IMR-90 (cell line): ENCODE data around the gene HOXA13. TPM values are rescaled to one million over a fixed set of nuclear protein-coding genes. Genes with fewer than 3 reads are reported as not detected.

Experiments used
- ATAC-seq: fragments of 200-7000 bp; cut with Tn5 transposase; 2 replicates; pipeline ENCODE4 v1.9.1; 2020; ENCODE audit warnings: low read depth, mild to moderate bottlenecking, moderate library complexity
- BruUV-seq: library from RNA; stranded (reverse); fragments of 400-500 nt; replicated peaks from 2 replicates; lab custom pipeline; 2021; lab: Mats Ljungman, UMichigan
- CTCF ChIA-PET: fragments of 300-600 bp; formaldehyde crosslinking; extraction: SDS; loops from one replicate; lab custom pipeline; 2021; ENCODE audit warnings: antibody characterized with exemption; lab: Yijun Ruan, JAX
- POLR2A ChIA-PET: fragments of 300-600 bp; sonication (Branson Sonifier 250); formaldehyde crosslinking; loops from one replicate; lab custom pipeline; 2022; ENCODE audit warnings: antibody characterized with exemption; ENCODE audit not compliant: unreplicated experiment; lab: Charles Lee
- DNase-seq: peaks from one replicate; pipeline ENCODE4 v3.0.0; 2013
- H2AFZ ChIP-seq: replicated peaks from 2 replicates; pipeline ENCODE3; 2013; ENCODE audit warnings: low read length, mild to moderate bottlenecking; ENCODE audit not compliant: poor library complexity
- H2AK5ac ChIP-seq: 2 replicates; pipeline ENCODE4 v1.6.1; 2013; ENCODE audit warnings: low read depth, low read length, inconsistent platforms
- H2AK9ac ChIP-seq: replicated peaks from 2 replicates; pipeline ENCODE3; 2013; ENCODE audit warnings: mild to moderate bottlenecking, low read depth, low read length, moderate library complexity; ENCODE audit not compliant: poor library complexity
- H2BK120ac ChIP-seq: 2 replicates; pipeline ENCODE4 v1.6.1; 2013; ENCODE audit warnings: low read depth, low read length, inconsistent platforms
- H2BK15ac ChIP-seq: 3 replicates; pipeline ENCODE4 v1.6.1; 2013; ENCODE audit warnings: low read depth, low read length, inconsistent platforms
- H2BK20ac ChIP-seq: 2 replicates; pipeline ENCODE4 v1.6.1; 2013; ENCODE audit warnings: low read depth, mild to moderate bottlenecking, inconsistent platforms, low read length, moderate library complexity
- H2BK5ac ChIP-seq: 2 replicates; pipeline ENCODE4 v1.6.1; 2013; ENCODE audit warnings: mild to moderate bottlenecking, low read depth, low read length, inconsistent platforms; ENCODE audit not compliant: poor library complexity, severe bottlenecking
- H3K14ac ChIP-seq: replicated peaks from 2 replicates; pipeline ENCODE4 v1.6.1; 2013; ENCODE audit warnings: low read depth, low read length, inconsistent platforms
- H3K18ac ChIP-seq: 2 replicates; pipeline ENCODE4 v1.6.1; 2013; ENCODE audit warnings: low read depth, low read length, control low read depth
- H3K23ac ChIP-seq: 2 replicates; pipeline ENCODE4 v1.6.1; 2013; ENCODE audit warnings: low read depth, low read length, inconsistent platforms
- H3K27ac ChIP-seq: 2 replicates; pipeline ENCODE4 v1.5.1; 2013; ENCODE audit warnings: mild to moderate bottlenecking, control low read depth, low read length; ENCODE audit not compliant: insufficient read depth
- H3K27me3 ChIP-seq: 2 replicates; pipeline ENCODE4 v1.6.1; 2013; ENCODE audit warnings: low read length; ENCODE audit not compliant: control insufficient read depth, insufficient read depth
- H3K36me3 ChIP-seq: 2 replicates; pipeline ENCODE4 v1.6.1; 2013; ENCODE audit warnings: low read length, mixed read lengths; ENCODE audit not compliant: control insufficient read depth, insufficient read depth
- H3K4ac ChIP-seq: 2 replicates; pipeline ENCODE4 v1.6.1; 2013; ENCODE audit warnings: low read depth, low read length, inconsistent platforms
- H3K4me1 ChIP-seq: 2 replicates; pipeline ENCODE4 v1.6.1; 2013; ENCODE audit warnings: low read length, mixed read lengths; ENCODE audit not compliant: control insufficient read depth, insufficient read depth
- H3K4me2 ChIP-seq: 2 replicates; pipeline ENCODE4 v1.6.1; 2013; ENCODE audit warnings: low read depth, mild to moderate bottlenecking, control low read depth, low read length, moderate library complexity
- H3K4me3 ChIP-seq: 2 replicates; pipeline ENCODE4 v1.5.1; 2013; ENCODE audit warnings: low read depth, mild to moderate bottlenecking, control low read depth, low read length, moderate library complexity; ENCODE audit not compliant: insufficient read depth
- H3K56ac ChIP-seq: 2 replicates; pipeline ENCODE4 v1.6.1; 2013; ENCODE audit warnings: low read length, inconsistent platforms; ENCODE audit not compliant: insufficient read depth; ENCODE audit errors: extremely low read depth
- H3K79me1 ChIP-seq, 2 experiments: 2 replicates each; pipeline ENCODE4 v1.6.1; 2013; ENCODE audit warnings: low read length in 2 of 2, inconsistent platforms in 1 of 2, low read depth in 1 of 2
- H3K9ac ChIP-seq: 2 replicates; pipeline ENCODE4 v1.6.1; 2013; ENCODE audit warnings: low read depth, low read length, control low read depth
- H3K9me1 ChIP-seq: 2 replicates; pipeline ENCODE4 v1.6.1; 2013; ENCODE audit warnings: low read length, inconsistent platforms; ENCODE audit not compliant: insufficient read depth
- H3K9me3 ChIP-seq: 2 replicates; pipeline ENCODE4 v1.6.1; 2013; ENCODE audit warnings: low read length; ENCODE audit not compliant: control insufficient read depth, insufficient read depth
- H4K20me1 ChIP-seq: 2 replicates; pipeline ENCODE4 v1.6.1; 2013; ENCODE audit warnings: low read length, inconsistent platforms; ENCODE audit not compliant: insufficient read depth
- H4K5ac ChIP-seq: 2 replicates; pipeline ENCODE4 v1.6.1; 2013; ENCODE audit warnings: mild to moderate bottlenecking, low read depth, low read length, control low read depth
- H4K8ac ChIP-seq, 2 experiments: 2 replicates each; pipeline ENCODE4 v1.6.1; 2013; ENCODE audit warnings: low read depth in 2 of 2, low read length in 2 of 2, control low read depth in 1 of 2, inconsistent platforms in 1 of 2
- H4K91ac ChIP-seq: 2 replicates; pipeline ENCODE4 v1.6.1; 2013; ENCODE audit warnings: low read depth, low read length, inconsistent platforms; ENCODE audit not compliant: insufficient read depth
- BHLHE40 ChIP-seq: fragments of 150-350 bp; IDR thresholded peaks from 2 replicates; pipeline ENCODE4 v1.6.1; 2016; ENCODE audit warnings: mild to moderate bottlenecking, low read depth, low read length
- CEBPB ChIP-seq: IDR thresholded peaks from 2 replicates; pipeline ENCODE4 v1.6.1; 2012; ENCODE audit warnings: low read depth, low read length, improper control_type of control experiment
- CHD1 ChIP-seq: IDR thresholded peaks from 2 replicates; pipeline ENCODE4 v1.6.1; 2012; ENCODE audit warnings: low read depth, low read length, improper control_type of control experiment
- FOS ChIP-seq: fragments of 150-350 bp; IDR thresholded peaks from 2 replicates; pipeline ENCODE4 v1.6.1; 2016; ENCODE audit warnings: low read depth, low read length
- MAFK ChIP-seq: IDR thresholded peaks from 2 replicates; pipeline ENCODE4 v1.6.1; 2012; ENCODE audit warnings: low read depth, low read length, improper control_type of control experiment
- MAZ ChIP-seq: IDR thresholded peaks from 2 replicates; pipeline ENCODE4 v1.6.1; 2012; ENCODE audit warnings: low read depth, mild to moderate bottlenecking, low read length, improper control_type of control experiment, moderate library complexity, borderline replicate concordance
- MXI1 ChIP-seq: IDR thresholded peaks from 2 replicates; pipeline ENCODE4 v1.6.1; 2012; ENCODE audit warnings: low read depth, mild to moderate bottlenecking, low read length, moderate library complexity, borderline replicate concordance
- POLR2A ChIP-seq: IDR thresholded peaks from 2 replicates; pipeline ENCODE4 v1.6.1; 2012; ENCODE audit warnings: mild to moderate bottlenecking, low read depth, low read length
- RAD21 ChIP-seq: IDR thresholded peaks from 2 replicates; pipeline ENCODE4 v1.6.1; 2012; ENCODE audit warnings: low read length, improper control_type of control experiment
- RCOR1 ChIP-seq: IDR thresholded peaks from 2 replicates; pipeline ENCODE4 v1.6.1; 2012; ENCODE audit warnings: mild to moderate bottlenecking, low read length, improper control_type of control experiment; ENCODE audit not compliant: insufficient replicate concordance
- RFX5 ChIP-seq: IDR thresholded peaks from 2 replicates; pipeline ENCODE4 v1.8.0; 2012; ENCODE audit warnings: low read depth, mild to moderate bottlenecking, low read length, moderate library complexity
- SMC3 ChIP-seq: fragments of 150-350 bp; IDR thresholded peaks from 2 replicates; pipeline ENCODE4 v1.6.1; 2016; ENCODE audit warnings: low read depth, mild to moderate bottlenecking, antibody characterized with exemption, low read length, moderate library complexity
- WGBS, 2 experiments: methylation state at CpG; one replicate each; pipeline versions ENCODE4 v1.1.5 to v1.1.7; 2013; ENCODE audit warnings: missing lambda C conversion rate in 2 of 2; ENCODE audit not compliant: insufficient read length in 1 of 2; ENCODE audit errors: extremely low coverage in 2 of 2; 5-methylcytosine and 5-hydroxymethylcytosine counted together
- dilution Hi-C: fragments of 300-500 bp; cut with HindIII; formaldehyde crosslinking; loops from one replicate; pipeline ENCODE4 v1.14.3; 2018; ENCODE audit warnings: low sequenced_read_pairs; ENCODE audit not compliant: unreplicated experiment
- in situ Hi-C: fragments of 300-500 bp; cut with MboI; formaldehyde crosslinking; loops from 3 replicates; pipeline ENCODE4 v1.14.3; 2019; ENCODE audit warnings: low sequenced_read_pairs, inconsistent platforms, mixed read lengths
- intact Hi-C: fragments of 100-400 bp; cut with micrococcal nuclease; formaldehyde crosslinking; loops from 2 replicates; pipeline ENCODE4 v1.10.0; 2022
- polyA plus RNA-seq, 3 experiments: library from polyadenylated mRNA; depleted of rRNA; stranded (reverse); fragments of >200 nt; gene quantifications; 2 replicates each; pipeline ENCODE4 v1.2.3, GENCODE V29; 2012; ENCODE audit warnings: low replicate concordance in 1 of 3
- total RNA-seq: library from RNA; depleted of rRNA; stranded (reverse); fragments of >200 nt; gene quantifications from 2 replicates; pipeline ENCODE4 v1.2.3, GENCODE V29; 2012
- TF ChIP-seq, protein P1 (sequence below): conservative IDR thresholded peaks from 2 replicates; pipeline ENCODE4 v1.5.1; 2012; ENCODE audit warnings: mild to moderate bottlenecking, low read depth, low read length, improper control_type of control experiment
- TF ChIP-seq, protein P2 (sequence below): fragments of 150-350 bp; IDR thresholded peaks from 2 replicates; pipeline ENCODE4 v1.6.1; 2017; ENCODE audit warnings: mild to moderate bottlenecking, antibody characterized with exemption, low read length, low read depth

HOXA13 gene
- total and polyA plus RNA-seq, 2 of the 4 experiments (the other 2 are of a cell fraction), result not detected

DNA sequence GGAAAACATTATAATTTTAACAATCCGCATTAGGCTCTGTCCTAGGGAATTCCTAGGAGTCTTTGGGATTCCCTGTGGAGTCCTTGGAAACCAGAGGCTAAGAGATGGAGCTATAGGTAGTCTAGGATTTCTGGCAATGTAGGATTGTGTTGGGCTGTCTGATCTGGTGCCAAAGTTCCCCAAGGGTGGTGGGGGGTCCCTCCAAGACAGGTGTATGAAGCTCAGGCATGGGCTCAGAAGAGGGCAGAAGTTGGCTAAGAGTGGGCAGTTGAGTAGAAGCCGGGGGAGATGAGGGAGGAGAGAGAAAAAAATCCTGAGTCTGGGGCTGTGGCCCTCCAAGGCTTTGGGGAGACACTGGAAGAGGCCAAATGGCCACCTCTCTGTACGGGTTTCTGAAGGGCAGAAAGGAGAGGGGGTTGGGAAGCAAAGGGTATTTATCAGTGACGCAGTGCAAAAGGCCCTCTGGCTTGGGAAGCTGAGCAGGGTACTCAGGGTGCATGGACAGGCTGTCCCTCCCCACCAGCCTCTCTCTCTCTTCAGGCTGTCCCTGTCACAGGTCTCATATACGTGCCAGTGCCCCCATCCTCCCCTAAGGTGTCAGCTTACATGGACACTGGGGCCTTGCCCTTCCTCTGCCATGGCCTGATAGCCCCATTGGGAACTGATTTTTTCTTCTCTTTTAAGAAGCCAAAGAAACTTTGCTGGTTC lies 53.2 kb downstream of the HOXA13 start:
- CTCF ChIA-PET, result interaction anchor here (1.0 kb wide), 1 partner anchor 14 kb away, joined by 4 read pairs; no protein-coding TSS in a partner anchor
- Histone ChIP-seq H2BK5ac (peak overlapping the region; percentile 57), H3K4me3 (no peak overlapping the region; the same call in 1 of the 2 replicates), H2AK9ac (peak overlapping the region; percentile 2), H3K4me2 (peak overlapping the region; percentile 84), H2BK20ac (no peak overlapping the region), H3K23ac (peak overlapping the region; percentile 47; the same call in 1 of the 2 replicates), H4K91ac (peak overlapping the region; percentile 84), H2BK15ac (peak overlapping the region; percentile 23; the same call in 2 of the 3 replicates), H3K4ac (peak overlapping the region; percentile 84), H3K27me3 (no peaks in the 10 kb centered on the region), H4K5ac (peak overlapping the region; percentile 78), H3K9me1 (no peaks in the 10 kb centered on the region), H4K20me1 (no peaks in the 10 kb centered on the region), H3K4me1 (peaks cover 13% of the 10 kb centered on the region), H3K14ac (peak overlapping the region; percentile 12; the same call in 1 of the 2 replicates), H2AFZ (peak overlapping the region; percentile 90), H4K8ac (peak overlapping the region; percentile 70 to 84), H2AK5ac (peak overlapping the region; percentile 79), H3K9me3 (no peaks in the 10 kb centered on the region), H3K36me3 (peaks cover 2% of the 10 kb centered on the region), H3K9ac (peak overlapping the region; percentile 75), H3K79me1 (peaks cover 9 to 27% of the 10 kb centered on the region in 2 experiments; a peak in 3 of 4 replicates), H3K27ac (peak overlapping the region; percentile 89), H3K56ac (no peak overlapping the region), H3K18ac (peak overlapping the region; percentile 55; the same call in 1 of the 2 replicates), H2BK120ac (peak overlapping the region; percentile 23)
- WGBS, 2 experiments, result 17% methylated on average over 2 of the region's 5 CpGs; no CpG with 5 or more reads in 1 of the 2 experiments
- dilution Hi-C loops, result no loop called here
- BruUV-seq, result no TSS peak
- intact Hi-C loops, result loop anchor here (5.0 kb wide), 1 partner anchor 1054 kb away; no protein-coding TSS in a partner anchor
- no peak for ATAC-seq
- POLR2A ChIA-PET, result no interaction called here
- DNase-seq, result no peak
- in situ Hi-C loops, result loop anchor here (10.0 kb wide), 1 partner anchor 952 kb away; no protein-coding TSS in a partner anchor
- TF ChIP-seq RAD21, result no peak
- TF ChIP-seq BHLHE40, result no peak
- TF ChIP-seq FOS, result no peak
- TF ChIP-seq CEBPB, result no peak
- no peak for TF ChIP-seq SMC3
- no peak for TF ChIP-seq RFX5
- no peak for TF ChIP-seq MAFK
- TF ChIP-seq POLR2A, result no peak
- no peak for TF ChIP-seq CHD1
- TF ChIP-seq MAZ, result no peak
- TF ChIP-seq, protein P1, sequence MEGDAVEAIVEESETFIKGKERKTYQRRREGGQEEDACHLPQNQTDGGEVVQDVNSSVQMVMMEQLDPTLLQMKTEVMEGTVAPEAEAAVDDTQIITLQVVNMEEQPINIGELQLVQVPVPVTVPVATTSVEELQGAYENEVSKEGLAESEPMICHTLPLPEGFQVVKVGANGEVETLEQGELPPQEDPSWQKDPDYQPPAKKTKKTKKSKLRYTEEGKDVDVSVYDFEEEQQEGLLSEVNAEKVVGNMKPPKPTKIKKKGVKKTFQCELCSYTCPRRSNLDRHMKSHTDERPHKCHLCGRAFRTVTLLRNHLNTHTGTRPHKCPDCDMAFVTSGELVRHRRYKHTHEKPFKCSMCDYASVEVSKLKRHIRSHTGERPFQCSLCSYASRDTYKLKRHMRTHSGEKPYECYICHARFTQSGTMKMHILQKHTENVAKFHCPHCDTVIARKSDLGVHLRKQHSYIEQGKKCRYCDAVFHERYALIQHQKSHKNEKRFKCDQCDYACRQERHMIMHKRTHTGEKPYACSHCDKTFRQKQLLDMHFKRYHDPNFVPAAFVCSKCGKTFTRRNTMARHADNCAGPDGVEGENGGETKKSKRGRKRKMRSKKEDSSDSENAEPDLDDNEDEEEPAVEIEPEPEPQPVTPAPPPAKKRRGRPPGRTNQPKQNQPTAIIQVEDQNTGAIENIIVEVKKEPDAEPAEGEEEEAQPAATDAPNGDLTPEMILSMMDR, result no peak
- TF ChIP-seq MXI1, result no peak
- TF ChIP-seq RCOR1, result no peak
- TF ChIP-seq, protein P2, sequence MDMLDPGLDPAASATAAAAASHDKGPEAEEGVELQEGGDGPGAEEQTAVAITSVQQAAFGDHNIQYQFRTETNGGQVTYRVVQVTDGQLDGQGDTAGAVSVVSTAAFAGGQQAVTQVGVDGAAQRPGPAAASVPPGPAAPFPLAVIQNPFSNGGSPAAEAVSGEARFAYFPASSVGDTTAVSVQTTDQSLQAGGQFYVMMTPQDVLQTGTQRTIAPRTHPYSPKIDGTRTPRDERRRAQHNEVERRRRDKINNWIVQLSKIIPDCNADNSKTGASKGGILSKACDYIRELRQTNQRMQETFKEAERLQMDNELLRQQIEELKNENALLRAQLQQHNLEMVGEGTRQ, result no peak
